NB4 (cell line): ENCODE results near the gene ANKRD13D.

Experiments
- CTCF ChIP-seq: IDR thresholded peaks from one replicate; pipeline ENCODE4 v1.5.1; 2012; ENCODE audit warnings: low read depth, low read length
- MAX ChIP-seq: IDR thresholded peaks from 2 replicates; pipeline ENCODE4 v1.6.1; 2011; ENCODE audit warnings: low read depth, low read length
- POLR2A ChIP-seq: IDR thresholded peaks from 2 replicates; pipeline ENCODE4 v1.6.1; 2011; ENCODE audit warnings: mild to moderate bottlenecking; ENCODE audit not compliant: insufficient read length; ENCODE audit errors: extremely low read depth

- no peak for TF ChIP-seq CTCF
- TF ChIP-seq POLR2A = no peak
- no peak for TF ChIP-seq MAX
Observed at GRCh38 chr11:67278939-67279588, 10.0 kb upstream of the ANKRD13D start.
